ENCODE measurements around the gene AMOTL2. TPM values are rescaled to one million over a fixed set of nuclear protein-coding genes. Genes with fewer than 3 reads are reported as not detected.

AMOTL2 gene
- total RNA-seq, 1 donor from 2014 or later: not detected

GRCh38 chr3:134350266-134350665 lies 24.0 kb downstream of the AMOTL2 start:
- no peak for TF ChIP-seq CTCF (IDR thresholded peaks at IDR 0.05)
- Mint-ChIP-seq H3K4me1 (no peaks in the 10 kb centered on the region), H3K9me3 (peaks cover 8% of the 10 kb centered on the region), H3K4me3 (no peak overlapping the region), H3K36me3 (ENCODE audit: low read depth) (peaks cover 2% of the 10 kb centered on the region), H3K27me3 (no peaks in the 10 kb centered on the region), H3K27ac (no peak overlapping the region)
- intact Hi-C loops (cut with micrococcal nuclease): no loop called here
- DNase-seq: no peak
- ChIA-PET CTCF (no interaction called here), POLR2A (no interaction called here)
- ATAC-seq (ENCODE audit: low read depth): no peak

- Mint-ChIP-seq H3K27me3 (no peaks in the 10 kb centered on the region), H3K4me3 (no peak overlapping the region), H3K4me1 (peaks cover 2% of the 10 kb centered on the region), H3K9me3 (peaks cover 8% of the 10 kb centered on the region), H3K27ac (no peak overlapping the region), H3K36me3 (ENCODE audit: low read depth) (peaks cover 2% of the 10 kb centered on the region)
- TF ChIP-seq CTCF (IDR thresholded peaks at IDR 0.05): no peak
- ChIA-PET CTCF (no interaction called here), POLR2A (no interaction called here)
- ATAC-seq (ENCODE audit: low read depth) (no peak), DNase-seq (no peak)
- intact Hi-C loops (cut with micrococcal nuclease): no loop called here
Observed at GRCh38 chr3:134348524-134348923, 25.7 kb downstream of the AMOTL2 start.

- ATAC-seq (ENCODE audit: low read depth) (no peak), DNase-seq (no peak)
- H3K36me3 Mint-ChIP-seq (ENCODE audit: low read depth): peaks cover 2% of the 10 kb centered on the region
- intact Hi-C loops (cut with micrococcal nuclease): no loop called here
- H3K9me3 Mint-ChIP-seq: peaks cover 8% of the 10 kb centered on the region
- no peaks in the 10 kb centered on the region for H3K27me3 Mint-ChIP-seq
- no peak overlapping the region for H3K4me3 Mint-ChIP-seq
- POLR2A ChIA-PET: no interaction called here
- H3K4me1 Mint-ChIP-seq: peaks cover 2% of the 10 kb centered on the region
- TF ChIP-seq CTCF (IDR thresholded peaks at IDR 0.05): no peak
- CTCF ChIA-PET: no interaction called here
- no peak overlapping the region for H3K27ac Mint-ChIP-seq
Observed at GRCh38 chr3:134347551-134347950, 26.7 kb downstream of the AMOTL2 start.

GRCh38 chr3:134346744-134347143 lies 27.5 kb downstream of the AMOTL2 start:
- POLR2A ChIA-PET: no interaction called here
- peaks cover 2% of the 10 kb centered on the region for H3K4me1 Mint-ChIP-seq

GRCh38 chr3:134345202-134345601 lies 29.0 kb downstream of the AMOTL2 start:
- Mint-ChIP-seq H3K27me3 (peaks cover 4% of the 10 kb centered on the region), H3K4me1 (peaks cover 2% of the 10 kb centered on the region), H3K4me3 (no peak overlapping the region), H3K27ac (no peak overlapping the region), H3K36me3 (ENCODE audit: low read depth) (peaks cover 2% of the 10 kb centered on the region), H3K9me3 (peaks cover 8% of the 10 kb centered on the region)
- intact Hi-C loops (cut with micrococcal nuclease): no loop called here
- no peak for TF ChIP-seq CTCF (IDR thresholded peaks at IDR 0.05)
- ChIA-PET POLR2A (interaction anchor here (0.6 kb wide), 1 partner anchor 93 kb away, joined by 3 read pairs; no protein-coding TSS in a partner anchor), CTCF (no interaction called here)
- DNase-seq (no peak), ATAC-seq (ENCODE audit: low read depth) (no peak)

More at GRCh38 chr3:134346744-134347143, 27.5 kb downstream of the AMOTL2 start:
- ATAC-seq (ENCODE audit: low read depth): no peak
- intact Hi-C loops (cut with micrococcal nuclease): no loop called here
- Mint-ChIP-seq H3K27me3 (no peaks in the 10 kb centered on the region), H3K27ac (no peak overlapping the region), H3K36me3 (ENCODE audit: low read depth) (peaks cover 2% of the 10 kb centered on the region), H3K4me3 (no peak overlapping the region), H3K9me3 (peaks cover 8% of the 10 kb centered on the region)
- CTCF ChIA-PET: no interaction called here
- no peak for TF ChIP-seq CTCF (IDR thresholded peaks at IDR 0.05)
- DNase-seq: no peak
